Smooth muscle cell (in vitro differentiated cells): ENCODE data around the gene PDE6C. TPM values are rescaled to one million over a fixed set of nuclear protein-coding genes. Genes with fewer than 3 reads are reported as not detected.

Experiments used
- DNase-seq: peaks from one replicate; lab custom pipeline; 2025; ENCODE audit not compliant: unreplicated experiment; lab: John Stamatoyannopoulos, UW
- H2AFZ ChIP-seq: fragments of 200-600 bp; sonication (generic); 2 replicates; pipeline ENCODE4 v1.6.0; 2016; ENCODE audit warnings: antibody characterized with exemption, low read depth, mild to moderate bottlenecking
- H3F3A ChIP-seq: fragments of 200-600 bp; sonication (generic); 2 replicates; pipeline ENCODE4 v1.6.0; 2017; ENCODE audit warnings: antibody characterized with exemption, low read depth
- H3K27ac ChIP-seq: fragments of 200-600 bp; sonication (generic); 2 replicates; pipeline ENCODE4 v1.5.1; 2016; ENCODE audit warnings: low read depth, mild to moderate bottlenecking
- H3K27me3 ChIP-seq: fragments of 200-600 bp; sonication (generic); 2 replicates; pipeline ENCODE4 v1.6.1; 2016; ENCODE audit warnings: low read depth, mild to moderate bottlenecking
- H3K36me3 ChIP-seq: fragments of 200-600 bp; sonication (generic); 2 replicates; pipeline ENCODE4 v1.5.1; 2016; ENCODE audit warnings: low read depth
- H3K4me1 ChIP-seq: fragments of 200-600 bp; sonication (generic); 2 replicates; pipeline ENCODE4 v1.5.1; 2016; ENCODE audit warnings: low read depth
- H3K4me2 ChIP-seq: fragments of 200-600 bp; sonication (generic); 2 replicates; pipeline ENCODE4 v1.6.0; 2016; ENCODE audit warnings: mild to moderate bottlenecking
- H3K4me3 ChIP-seq: fragments of 200-600 bp; sonication (generic); 2 replicates; pipeline ENCODE4 v1.5.1; 2016; ENCODE audit warnings: mild to moderate bottlenecking
- H3K79me2 ChIP-seq: fragments of 200-600 bp; sonication (generic); 2 replicates; pipeline ENCODE4 v1.6.0; 2016; ENCODE audit warnings: low read depth, mild to moderate bottlenecking
- H3K9ac ChIP-seq: fragments of 200-600 bp; sonication (generic); 2 replicates; pipeline ENCODE4 v1.6.0; 2016; ENCODE audit warnings: low read depth
- H3K9me3 ChIP-seq: fragments of 200-600 bp; sonication (generic); replicated peaks from 2 replicates; pipeline ENCODE4 v1.5.1; 2016; ENCODE audit warnings: low read depth
- H4K20me1 ChIP-seq: fragments of 200-600 bp; sonication (generic); 2 replicates; pipeline ENCODE4 v1.6.0; 2016; ENCODE audit warnings: low read depth
- WGBS: methylation state at CpG from one replicate; pipeline ENCODE4 v1.1.7; 2016; ENCODE audit warnings: low lambda C conversion rate; 5-methylcytosine and 5-hydroxymethylcytosine counted together
- polyA plus RNA-seq: library from polyadenylated mRNA; unstranded; fragments of >200 nt; fragmentation: Nextera tagmentation; extraction: Ambion mirVana; gene quantifications from 2 replicates; pipeline ENCODE4 v1.2.1, GENCODE V29; 2016
- total RNA-seq: library from RNA; depleted of rRNA; stranded (reverse); fragments of >200 nt; gene quantifications from 2 replicates; pipeline ENCODE4 v1.2.3, GENCODE V29; 2014
- TF ChIP-seq, protein P1 (sequence below): fragments of 200-600 bp; sonication (generic); IDR thresholded peaks from 2 replicates; pipeline ENCODE4 v1.5.1; 2017; ENCODE audit warnings: borderline replicate concordance, mild to moderate bottlenecking, antibody characterized with exemption; ENCODE audit not compliant: insufficient read depth, poor library complexity, severe bottlenecking

Gene PDE6C
- total and polyA plus RNA-seq, 2 experiments from 2014 or later = not detected

DNA sequence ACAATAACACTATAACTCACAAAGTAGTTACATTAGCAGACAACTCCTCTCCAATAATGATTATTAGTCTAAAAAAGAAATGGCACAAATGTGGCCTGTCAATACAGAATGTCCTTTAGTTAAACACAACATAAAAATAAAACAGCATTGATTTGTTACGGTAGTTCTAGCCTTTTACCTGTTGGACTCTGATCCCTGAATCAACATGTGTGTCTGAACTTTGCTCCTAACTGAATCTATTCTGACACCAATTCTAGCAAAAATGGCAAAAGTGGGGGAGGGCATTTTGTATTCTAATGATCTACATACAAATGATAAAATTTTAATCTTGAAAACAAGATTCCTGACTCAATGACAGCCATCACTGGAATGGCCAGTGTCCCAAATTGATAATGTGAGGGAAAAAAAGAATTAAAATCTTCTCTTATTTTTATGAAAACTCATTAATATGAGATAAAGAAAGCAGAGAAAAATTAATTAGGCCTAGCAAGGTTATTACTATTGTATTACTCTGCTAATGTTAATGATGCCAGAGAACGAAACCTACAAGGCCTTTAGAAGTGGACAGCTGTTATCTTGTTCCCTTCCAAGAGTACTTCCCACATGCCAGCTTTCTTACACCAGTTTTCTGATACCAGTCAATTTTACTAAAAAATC is 59.8 kb downstream of the PDE6C start:
- Histone ChIP-seq H3K4me1 (no peaks in the 10 kb centered on the region), H3K27me3 (no peaks in the 10 kb centered on the region), H3F3A (no peaks in the 10 kb centered on the region), H3K79me2 (no peaks in the 10 kb centered on the region), H3K9me3 (no peaks in the 10 kb centered on the region), H2AFZ (no peak overlapping the region), H4K20me1 (no peaks in the 10 kb centered on the region), H3K9ac (no peak overlapping the region), H3K27ac (no peak overlapping the region), H3K4me2 (peak overlapping the region; percentile 1), H3K36me3 (peaks cover 32% of the 10 kb centered on the region), H3K4me3 (no peak overlapping the region)
- TF ChIP-seq, protein P1, sequence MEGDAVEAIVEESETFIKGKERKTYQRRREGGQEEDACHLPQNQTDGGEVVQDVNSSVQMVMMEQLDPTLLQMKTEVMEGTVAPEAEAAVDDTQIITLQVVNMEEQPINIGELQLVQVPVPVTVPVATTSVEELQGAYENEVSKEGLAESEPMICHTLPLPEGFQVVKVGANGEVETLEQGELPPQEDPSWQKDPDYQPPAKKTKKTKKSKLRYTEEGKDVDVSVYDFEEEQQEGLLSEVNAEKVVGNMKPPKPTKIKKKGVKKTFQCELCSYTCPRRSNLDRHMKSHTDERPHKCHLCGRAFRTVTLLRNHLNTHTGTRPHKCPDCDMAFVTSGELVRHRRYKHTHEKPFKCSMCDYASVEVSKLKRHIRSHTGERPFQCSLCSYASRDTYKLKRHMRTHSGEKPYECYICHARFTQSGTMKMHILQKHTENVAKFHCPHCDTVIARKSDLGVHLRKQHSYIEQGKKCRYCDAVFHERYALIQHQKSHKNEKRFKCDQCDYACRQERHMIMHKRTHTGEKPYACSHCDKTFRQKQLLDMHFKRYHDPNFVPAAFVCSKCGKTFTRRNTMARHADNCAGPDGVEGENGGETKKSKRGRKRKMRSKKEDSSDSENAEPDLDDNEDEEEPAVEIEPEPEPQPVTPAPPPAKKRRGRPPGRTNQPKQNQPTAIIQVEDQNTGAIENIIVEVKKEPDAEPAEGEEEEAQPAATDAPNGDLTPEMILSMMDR = no peak
- 98% methylated on average over 2 of the region's 2 CpGs for WGBS
- no peak for DNase-seq

DNA sequence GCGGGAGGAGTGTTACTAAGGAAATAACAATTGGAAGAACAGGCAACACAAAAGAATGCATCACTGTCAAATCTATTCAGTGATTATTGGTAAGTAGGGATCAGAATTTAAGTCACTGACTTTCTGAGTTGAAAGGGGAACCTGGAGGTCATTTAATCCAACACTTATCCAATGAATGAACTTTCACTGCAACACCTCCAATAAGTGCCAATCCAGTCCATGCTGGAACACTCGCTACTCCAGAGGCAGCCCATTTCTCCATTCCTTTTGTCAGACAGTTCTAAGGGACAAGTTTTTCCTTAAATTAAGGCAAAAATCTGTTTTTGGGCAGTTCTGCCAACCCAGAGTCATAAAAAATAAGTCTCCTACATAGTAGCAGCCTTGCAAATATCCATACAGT is 60.6 kb downstream of the PDE6C start:
- Histone ChIP-seq H3K9me3 (no peaks in the 10 kb centered on the region), H3F3A (no peaks in the 10 kb centered on the region), H2AFZ (no peak overlapping the region), H3K9ac (no peak overlapping the region), H3K36me3 (peaks cover 32% of the 10 kb centered on the region), H3K79me2 (no peaks in the 10 kb centered on the region), H4K20me1 (no peaks in the 10 kb centered on the region), H3K4me1 (no peaks in the 10 kb centered on the region), H3K4me3 (no peak overlapping the region), H3K4me2 (no peak overlapping the region), H3K27me3 (no peaks in the 10 kb centered on the region), H3K27ac (no peak overlapping the region)
- TF ChIP-seq, protein P1 = no peak
- DNase-seq = no peak
- WGBS = 96% methylated on average over 2 of the region's 2 CpGs

DNA sequence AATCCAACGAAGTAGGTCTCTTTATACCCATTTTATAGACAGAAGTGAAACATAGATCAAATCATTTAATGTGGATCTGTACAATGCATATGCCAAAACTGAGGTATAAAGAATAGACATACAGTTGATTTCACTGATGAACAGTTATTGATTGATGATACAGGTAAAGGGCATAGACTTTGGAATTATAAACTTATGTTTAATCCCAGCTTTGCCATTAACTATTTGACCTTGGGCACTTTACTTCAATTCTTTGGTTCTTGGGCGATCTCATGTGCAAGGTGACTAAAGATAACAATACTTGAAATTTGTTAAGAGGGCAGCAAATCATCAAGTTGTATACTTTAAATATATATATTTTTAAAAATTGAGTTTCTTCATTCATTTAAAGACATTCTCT is 61.5 kb downstream of the PDE6C start:
- no peaks in the 10 kb centered on the region for H3K4me1 ChIP-seq
- H3K27ac ChIP-seq = no peak overlapping the region
- H3F3A ChIP-seq = no peaks in the 10 kb centered on the region
- no peaks in the 10 kb centered on the region for H3K27me3 ChIP-seq
- H3K4me2 ChIP-seq = no peak overlapping the region
- H3K4me3 ChIP-seq = no peak overlapping the region
- peaks cover 28% of the 10 kb centered on the region for H3K36me3 ChIP-seq
- no peaks in the 10 kb centered on the region for H3K9me3 ChIP-seq
- DNase-seq = no peak
- H3K9ac ChIP-seq = no peak overlapping the region
- H3K79me2 ChIP-seq = no peaks in the 10 kb centered on the region
- TF ChIP-seq, protein P1 = no peak
- 97% methylated on average over 2 of the region's 2 CpGs for WGBS
- no peaks in the 10 kb centered on the region for H4K20me1 ChIP-seq
- no peak overlapping the region for H2AFZ ChIP-seq

DNA sequence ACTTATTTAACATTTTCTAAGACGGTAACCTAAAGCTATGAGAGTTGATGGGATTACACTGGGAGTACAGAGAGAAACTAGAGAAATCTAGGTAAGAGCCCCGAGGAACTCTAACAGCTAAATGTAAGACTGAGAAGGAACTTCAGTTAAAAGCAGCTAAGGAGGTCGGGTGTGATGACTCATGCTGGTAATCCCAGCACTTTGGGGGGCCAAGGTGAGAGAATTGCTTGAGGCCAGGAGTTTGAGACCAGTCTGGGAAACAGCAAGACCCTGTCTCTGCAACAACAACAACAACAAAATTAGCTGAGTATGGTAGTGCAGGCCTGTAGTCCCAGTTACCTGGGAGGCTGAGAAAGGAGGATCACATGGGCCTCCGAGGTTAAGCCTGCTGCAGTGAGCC is 66.0 kb downstream of the PDE6C start:
- TF ChIP-seq, protein P1 = no peak
- Histone ChIP-seq H2AFZ (no peak overlapping the region), H3K27me3 (no peaks in the 10 kb centered on the region), H3K9me3 (no peaks in the 10 kb centered on the region), H3K4me2 (no peak overlapping the region), H3K36me3 (peaks cover 19% of the 10 kb centered on the region), H3K9ac (no peak overlapping the region), H3K4me1 (no peaks in the 10 kb centered on the region), H3K79me2 (no peaks in the 10 kb centered on the region), H3K27ac (no peak overlapping the region), H3F3A (no peaks in the 10 kb centered on the region), H3K4me3 (no peak overlapping the region), H4K20me1 (no peaks in the 10 kb centered on the region)
- DNase-seq = no peak
- WGBS = 53% methylated on average over 4 of the region's 4 CpGs
